RWPE2 (cell line): ENCODE measurements around the gene SLC16A13.

Source experiments
- ATAC-seq: fragments of 200-7000 bp; cut with Tn5 transposase; 3 replicates; pipeline ENCODE4 v1.9.1; 2021; ENCODE audit warnings: low read depth
- DNase-seq: peaks from one replicate; pipeline ENCODE4 v3.0.0-alpha.2; 2020; ENCODE audit warnings: low spot score
- H3K27ac ChIP-seq: fragments of 450-650 bp; 2 replicates; pipeline ENCODE4 v1.5.1; 2017; ENCODE audit warnings: mild to moderate bottlenecking; ENCODE audit not compliant: poor library complexity, severe bottlenecking
- H3K27me3 ChIP-seq: fragments of 250-450 bp; sonication (Bioruptor Pico); 2 replicates; pipeline ENCODE4 v1.5.1; 2021; ENCODE audit warnings: mild to moderate bottlenecking, moderate library complexity; ENCODE audit not compliant: insufficient read depth, poor library complexity, severe bottlenecking
- H3K36me3 ChIP-seq: fragments of 250-450 bp; sonication (Bioruptor Pico); 2 replicates; pipeline ENCODE4 v1.5.1; 2020; ENCODE audit warnings: low read depth, mild to moderate bottlenecking, moderate library complexity
- H3K4me1 ChIP-seq: fragments of 250-450 bp; sonication (Bioruptor Pico); 2 replicates; pipeline ENCODE4 v1.5.1; 2021; ENCODE audit warnings: mild to moderate bottlenecking, moderate library complexity; ENCODE audit not compliant: insufficient read depth, poor library complexity, severe bottlenecking
- H3K4me3 ChIP-seq: fragments of 250-450 bp; sonication (Bioruptor Pico); 2 replicates; pipeline ENCODE4 v1.5.1; 2021; ENCODE audit warnings: mild to moderate bottlenecking, moderate library complexity; ENCODE audit not compliant: severe bottlenecking
- H3K9me3 ChIP-seq: fragments of 250-450 bp; sonication (Bioruptor Pico); 2 replicates; pipeline ENCODE4 v1.5.1; 2021; ENCODE audit warnings: mild to moderate bottlenecking, moderate library complexity; ENCODE audit not compliant: severe bottlenecking
- TF ChIP-seq, protein P1 (sequence below): fragments of 450-650 bp; IDR thresholded peaks from one replicate; pipeline ENCODE4 v1.5.1; 2017; ENCODE audit warnings: mild to moderate bottlenecking, moderate library complexity; ENCODE audit not compliant: poor library complexity, severe bottlenecking

The SLC16A13 gene

DNA sequence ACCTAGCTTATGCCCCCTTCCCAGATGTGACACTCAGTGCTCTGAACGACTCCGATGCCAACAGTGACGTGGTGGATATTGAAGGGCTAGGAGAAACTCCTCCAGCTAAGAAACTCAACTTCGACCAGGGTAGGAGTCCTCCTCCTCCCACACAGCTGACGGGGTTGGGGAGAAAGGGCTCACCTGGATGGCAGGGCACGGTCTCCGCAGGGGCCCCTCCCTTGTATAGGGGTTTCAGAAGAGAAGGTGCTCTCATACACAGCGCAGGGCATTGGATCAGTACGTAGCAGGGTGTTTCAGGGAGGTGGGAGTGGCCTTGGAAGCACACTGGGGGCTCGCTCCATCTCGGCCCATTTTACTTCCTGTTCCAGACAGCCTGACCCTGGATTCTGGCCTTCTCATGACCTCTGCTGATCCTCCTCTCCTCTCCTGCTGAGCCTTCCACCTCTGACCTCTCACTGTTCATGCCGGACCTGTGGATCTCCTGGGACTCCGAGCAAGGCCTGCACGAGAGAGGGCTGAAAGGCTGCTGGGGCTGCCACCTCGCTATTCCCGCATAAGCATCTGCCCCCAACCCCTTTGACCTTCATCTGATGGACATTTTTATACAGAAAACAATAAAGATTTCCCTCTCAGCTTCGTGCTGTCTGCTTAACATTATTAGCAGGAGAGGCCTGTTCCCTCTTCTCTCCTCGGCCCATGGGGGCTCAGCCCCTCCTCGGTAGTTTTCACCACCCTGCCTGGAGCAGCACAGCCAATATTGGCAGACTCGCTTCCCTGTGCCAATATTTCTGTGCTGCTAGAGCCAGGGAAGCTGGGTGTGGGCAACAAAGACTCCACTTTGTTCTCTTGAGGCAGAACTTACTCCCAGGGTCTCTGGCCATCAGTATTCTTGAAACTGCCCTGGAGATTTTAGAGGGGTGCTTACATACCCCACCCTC, 18.7 kb upstream of the SLC16A13 start:
- ATAC-seq (no peak), DNase-seq (no peak)
- H3K27ac ChIP-seq = no peak overlapping the region
- H3K9me3 ChIP-seq = no peaks in the 10 kb centered on the region
- H3K4me1 ChIP-seq = no peaks in the 10 kb centered on the region
- TF ChIP-seq, protein P1, sequence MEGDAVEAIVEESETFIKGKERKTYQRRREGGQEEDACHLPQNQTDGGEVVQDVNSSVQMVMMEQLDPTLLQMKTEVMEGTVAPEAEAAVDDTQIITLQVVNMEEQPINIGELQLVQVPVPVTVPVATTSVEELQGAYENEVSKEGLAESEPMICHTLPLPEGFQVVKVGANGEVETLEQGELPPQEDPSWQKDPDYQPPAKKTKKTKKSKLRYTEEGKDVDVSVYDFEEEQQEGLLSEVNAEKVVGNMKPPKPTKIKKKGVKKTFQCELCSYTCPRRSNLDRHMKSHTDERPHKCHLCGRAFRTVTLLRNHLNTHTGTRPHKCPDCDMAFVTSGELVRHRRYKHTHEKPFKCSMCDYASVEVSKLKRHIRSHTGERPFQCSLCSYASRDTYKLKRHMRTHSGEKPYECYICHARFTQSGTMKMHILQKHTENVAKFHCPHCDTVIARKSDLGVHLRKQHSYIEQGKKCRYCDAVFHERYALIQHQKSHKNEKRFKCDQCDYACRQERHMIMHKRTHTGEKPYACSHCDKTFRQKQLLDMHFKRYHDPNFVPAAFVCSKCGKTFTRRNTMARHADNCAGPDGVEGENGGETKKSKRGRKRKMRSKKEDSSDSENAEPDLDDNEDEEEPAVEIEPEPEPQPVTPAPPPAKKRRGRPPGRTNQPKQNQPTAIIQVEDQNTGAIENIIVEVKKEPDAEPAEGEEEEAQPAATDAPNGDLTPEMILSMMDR = no peak
- no peak overlapping the region for H3K4me3 ChIP-seq
- peaks cover 6% of the 10 kb centered on the region; the same call in 1 of the 2 replicates for H3K36me3 ChIP-seq
- H3K27me3 ChIP-seq = no peaks in the 10 kb centered on the region

DNA sequence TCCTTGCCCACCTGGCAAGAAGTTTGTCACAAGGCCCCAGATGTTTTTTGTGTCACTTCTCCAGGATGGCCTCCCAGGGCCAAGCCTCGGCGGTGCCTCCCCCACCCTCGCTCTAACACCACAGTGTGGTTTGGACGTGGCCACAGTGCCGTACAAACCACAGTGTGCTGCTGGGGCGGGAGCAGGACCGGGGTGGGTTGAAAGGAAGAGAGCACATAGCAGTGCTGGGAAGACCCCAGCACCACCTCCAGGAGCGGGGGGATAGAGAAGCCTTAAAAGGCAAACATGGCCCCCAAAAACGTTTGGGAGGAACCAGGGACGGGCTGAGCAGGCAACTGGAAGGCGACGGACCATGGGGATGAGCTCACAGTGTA, 18.0 kb upstream of the SLC16A13 start:
- Histone ChIP-seq H3K9me3 (no peaks in the 10 kb centered on the region), H3K4me1 (no peaks in the 10 kb centered on the region), H3K27me3 (no peaks in the 10 kb centered on the region), H3K36me3 (peaks cover 6% of the 10 kb centered on the region; the same call in 1 of the 2 replicates), H3K4me3 (no peak overlapping the region), H3K27ac (no peak overlapping the region)
- DNase-seq = no peak
- TF ChIP-seq, protein P1 = no peak
- ATAC-seq = no peak

DNA sequence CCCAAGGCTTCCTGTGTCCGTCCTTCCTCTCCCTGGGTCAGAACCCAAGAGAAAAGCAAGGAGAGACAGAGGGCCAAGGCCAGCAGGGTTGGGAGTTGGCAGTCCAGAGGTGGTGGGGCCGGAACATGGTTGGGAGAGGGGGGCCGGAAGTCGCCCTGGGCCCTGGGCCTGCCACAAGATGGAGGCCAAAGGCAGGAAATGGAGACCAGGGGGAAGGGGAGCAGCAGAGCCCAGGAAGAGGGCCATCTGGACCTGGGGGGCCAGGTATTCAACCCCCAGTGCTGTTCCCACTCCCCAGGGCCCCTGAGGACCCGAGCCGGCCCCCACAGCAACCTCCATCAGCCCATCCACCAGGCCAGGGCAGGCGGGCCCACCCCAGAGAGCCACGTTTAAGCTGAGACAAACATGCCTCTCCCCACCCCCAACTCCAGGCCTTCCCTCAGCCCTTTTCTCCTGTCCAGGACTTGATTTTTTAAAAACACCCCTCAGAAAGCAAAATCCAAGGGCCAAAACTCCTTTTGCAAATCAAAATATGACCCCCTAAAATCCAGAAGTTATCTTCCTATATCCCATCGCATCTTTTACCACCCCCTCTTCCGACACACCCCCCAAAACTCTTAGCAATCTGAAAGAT, 17.4 kb upstream of the SLC16A13 start:
- no peaks in the 10 kb centered on the region for H3K4me1 ChIP-seq
- no peak for ATAC-seq
- H3K36me3 ChIP-seq = peaks cover 6% of the 10 kb centered on the region; the same call in 1 of the 2 replicates
- no peak overlapping the region for H3K27ac ChIP-seq
- H3K9me3 ChIP-seq = no peaks in the 10 kb centered on the region
- no peaks in the 10 kb centered on the region for H3K27me3 ChIP-seq
- no peak for DNase-seq
- TF ChIP-seq, protein P1 = no peak
- H3K4me3 ChIP-seq = no peak overlapping the region

DNA sequence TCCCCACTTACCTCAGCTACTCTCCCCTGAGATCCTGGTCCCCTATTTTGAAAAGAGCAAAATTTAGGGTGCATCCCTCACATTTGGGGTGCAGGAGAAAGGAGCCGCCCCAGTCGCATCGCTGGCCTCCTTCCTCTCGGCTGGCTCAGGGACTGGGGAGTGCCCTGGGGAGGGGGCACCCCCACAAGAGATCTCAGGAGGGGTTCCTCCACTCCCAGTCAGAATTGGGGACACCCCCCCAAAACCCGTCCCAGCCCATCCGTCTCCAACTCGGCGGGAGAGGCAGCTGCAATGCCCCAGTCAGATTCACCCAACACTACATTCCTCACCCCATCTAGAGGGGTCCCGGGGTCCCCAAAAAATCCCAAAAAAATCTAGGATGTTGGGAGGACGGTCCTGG, 16.4 kb upstream of the SLC16A13 start:
- Histone ChIP-seq H3K27ac (no peak overlapping the region), H3K9me3 (no peaks in the 10 kb centered on the region), H3K4me3 (no peak overlapping the region), H3K4me1 (no peaks in the 10 kb centered on the region), H3K36me3 (no peaks in the 10 kb centered on the region), H3K27me3 (no peaks in the 10 kb centered on the region)
- DNase-seq = no peak
- ATAC-seq = no peak
- TF ChIP-seq, protein P1 = no peak
